ENCODE results near the gene AFF1.

Gene AFF1

GRCh38 chr4:87007528-87008446 is 73.0 kb downstream of the AFF1 start:
- H2BK12ac ChIP-seq (ENCODE audit: low read length), result no peak overlapping the region
- peak overlapping the region; percentile 61 for H2AFZ ChIP-seq (ENCODE audit: insufficient read depth, low read length, poor library complexity)
- WGBS (ENCODE audit: extremely low coverage, insufficient coverage, insufficient read length), result no CpG with 5 or more reads among the region's 22 CpGs

GRCh38 chr4:87009095-87009648 is 74.4 kb downstream of the AFF1 start:
- Histone ChIP-seq H3K36me3 (ENCODE audit: control insufficient read depth in 1 of 2, insufficient read depth in 2 of 2, low read length in 2 of 2) (no peaks in the 10 kb centered on the region), H2BK12ac (ENCODE audit: low read length) (no peak overlapping the region), H3K14ac (ENCODE audit: low read length) (no peak overlapping the region), H3K79me1 (ENCODE audit: low read length) (peaks cover 9% of the 10 kb centered on the region), H4K91ac (ENCODE audit: low read depth, low read length) (no peak overlapping the region), H3K27ac (ENCODE audit: low read depth, low read length) (no peak overlapping the region), H4K12ac (ENCODE audit: low read depth, low read length) (no peak overlapping the region), H3K9me3 (ENCODE audit: insufficient read depth, low read depth, low read length) (no peaks in the 10 kb centered on the region), H3K27me3 (ENCODE audit: insufficient read depth, low read length) (no peaks in the 10 kb centered on the region), H4K8ac (ENCODE audit: low read depth, low read length) (no peak overlapping the region), H3K79me2 (ENCODE audit: control insufficient read depth, insufficient read depth, low read length, poor library complexity) (peaks cover 5% of the 10 kb centered on the region), H3K9ac (ENCODE audit: low read length) (no peak overlapping the region), H2BK5ac (ENCODE audit: low read depth, low read length, poor library complexity) (no peak overlapping the region), H3K18ac (ENCODE audit: low read length) (no peak overlapping the region), H2BK120ac (ENCODE audit: insufficient read depth, low read length, poor library complexity) (no peak overlapping the region), H3K4ac (ENCODE audit: low read depth, low read length) (no peak overlapping the region), H3K4me2 (ENCODE audit: low read length) (no peak overlapping the region), H3K4me1 (ENCODE audit: control insufficient read depth in 1 of 2, insufficient read depth in 2 of 2, low read length in 2 of 2) (peaks cover 4 to 12% of the 10 kb centered on the region in 2 experiments), H3K23ac (ENCODE audit: low read length) (no peak overlapping the region), H3K4me3 (ENCODE audit: low read depth, low read length) (no peak overlapping the region), H2AK5ac (ENCODE audit: low read length) (no peak overlapping the region), H2AFZ (ENCODE audit: insufficient read depth, low read length, poor library complexity) (no peak overlapping the region)
- WGBS (ENCODE audit: extremely low coverage, insufficient coverage, insufficient read length), result no CpG with 5 or more reads among the region's 2 CpGs
- no peak for DNase-seq

More at GRCh38 chr4:87007528-87008446, 73.0 kb downstream of the AFF1 start:
- peak overlapping the region; percentile 50 for H4K91ac ChIP-seq (ENCODE audit: low read depth, low read length)
- H2BK5ac ChIP-seq (ENCODE audit: low read depth, low read length, poor library complexity), result peak overlapping the region; percentile 76
- peaks cover 5% of the 10 kb centered on the region for H3K79me2 ChIP-seq (ENCODE audit: control insufficient read depth, insufficient read depth, low read length, poor library complexity)
- peaks cover 4 to 15% of the 10 kb centered on the region in 2 experiments for H3K4me1 ChIP-seq (ENCODE audit: control insufficient read depth in 1 of 2, insufficient read depth in 2 of 2, low read length in 2 of 2)
- peak overlapping the region; percentile 57 for H2BK120ac ChIP-seq (ENCODE audit: insufficient read depth, low read length, poor library complexity)
- DNase-seq, result peak in 1 of 2 donors; percentile 38
- H3K9me3 ChIP-seq (ENCODE audit: insufficient read depth, low read depth, low read length), result no peaks in the 10 kb centered on the region
- H3K79me1 ChIP-seq (ENCODE audit: low read length), result peaks cover 9% of the 10 kb centered on the region
- H3K23ac ChIP-seq (ENCODE audit: low read length), result no peak overlapping the region
- H3K27ac ChIP-seq (ENCODE audit: low read depth, low read length), result peak overlapping the region; percentile 91
- peak overlapping the region; percentile 81 for H4K8ac ChIP-seq (ENCODE audit: low read depth, low read length)
- H3K9ac ChIP-seq (ENCODE audit: low read length), result peak overlapping the region; percentile 81
- peak overlapping the region; percentile 81 for H3K14ac ChIP-seq (ENCODE audit: low read length)
- H4K12ac ChIP-seq (ENCODE audit: low read depth, low read length), result peak overlapping the region; percentile 45
- H3K18ac ChIP-seq (ENCODE audit: low read length), result peak overlapping the region; percentile 90
- H2AK5ac ChIP-seq (ENCODE audit: low read length), result no peak overlapping the region
- peak overlapping the region; percentile 16 for H3K4ac ChIP-seq (ENCODE audit: low read depth, low read length)
- H3K4me2 ChIP-seq (ENCODE audit: low read length), result peak overlapping the region; percentile 96
- no peaks in the 10 kb centered on the region for H3K27me3 ChIP-seq (ENCODE audit: insufficient read depth, low read length)
- H3K36me3 ChIP-seq (ENCODE audit: control insufficient read depth in 1 of 2, insufficient read depth in 2 of 2, low read length in 2 of 2), result no peaks in the 10 kb centered on the region
- H3K4me3 ChIP-seq (ENCODE audit: low read depth, low read length), result peak overlapping the region; percentile 78

- Histone ChIP-seq H3K27ac (ENCODE audit: low read depth, low read length) (no peak overlapping the region), H2AK5ac (ENCODE audit: low read length) (no peak overlapping the region), H3K36me3 (ENCODE audit: control insufficient read depth in 1 of 2, insufficient read depth in 2 of 2, low read length in 2 of 2) (no peaks in the 10 kb centered on the region), H4K8ac (ENCODE audit: low read depth, low read length) (no peak overlapping the region), H3K79me2 (ENCODE audit: control insufficient read depth, insufficient read depth, low read length, poor library complexity) (peaks cover 5% of the 10 kb centered on the region), H4K12ac (ENCODE audit: low read depth, low read length) (no peak overlapping the region), H2BK5ac (ENCODE audit: low read depth, low read length, poor library complexity) (no peak overlapping the region), H3K14ac (ENCODE audit: low read length) (no peak overlapping the region), H2BK12ac (ENCODE audit: low read length) (no peak overlapping the region), H3K27me3 (ENCODE audit: insufficient read depth, low read length) (no peaks in the 10 kb centered on the region), H3K23ac (ENCODE audit: low read length) (no peak overlapping the region), H3K4me3 (ENCODE audit: low read depth, low read length) (no peak overlapping the region), H3K18ac (ENCODE audit: low read length) (no peak overlapping the region), H3K4ac (ENCODE audit: low read depth, low read length) (no peak overlapping the region), H3K79me1 (ENCODE audit: low read length) (peaks cover 9% of the 10 kb centered on the region), H3K9me3 (ENCODE audit: insufficient read depth, low read depth, low read length) (no peaks in the 10 kb centered on the region), H2BK120ac (ENCODE audit: insufficient read depth, low read length, poor library complexity) (no peak overlapping the region), H2AFZ (ENCODE audit: insufficient read depth, low read length, poor library complexity) (no peak overlapping the region), H4K91ac (ENCODE audit: low read depth, low read length) (no peak overlapping the region), H3K9ac (ENCODE audit: low read length) (no peak overlapping the region), H3K4me1 (ENCODE audit: control insufficient read depth in 1 of 2, insufficient read depth in 2 of 2, low read length in 2 of 2) (peaks cover 4 to 12% of the 10 kb centered on the region in 2 experiments), H3K4me2 (ENCODE audit: low read length) (no peak overlapping the region)
- WGBS (ENCODE audit: extremely low coverage, insufficient coverage, insufficient read length), result no CpG with 5 or more reads among the region's 1 CpG
- no peak for DNase-seq
These were observed 75.4 kb downstream of the AFF1 start for GRCh38 chr4:87010192-87010591.

GRCh38 chr4:87011340-87012034 is 76.7 kb downstream of the AFF1 start:
- no peak overlapping the region for H2AFZ ChIP-seq (ENCODE audit: insufficient read depth, low read length, poor library complexity)
- no peak overlapping the region for H3K23ac ChIP-seq (ENCODE audit: low read length)
- H3K9ac ChIP-seq (ENCODE audit: low read length), result no peak overlapping the region
- no peak overlapping the region for H3K4me3 ChIP-seq (ENCODE audit: low read depth, low read length)
- no peak overlapping the region for H4K8ac ChIP-seq (ENCODE audit: low read depth, low read length)
- no peak overlapping the region for H2AK5ac ChIP-seq (ENCODE audit: low read length)
- H4K91ac ChIP-seq (ENCODE audit: low read depth, low read length), result no peak overlapping the region
- WGBS (ENCODE audit: extremely low coverage, insufficient coverage, insufficient read length), result no CpG with 5 or more reads among the region's 5 CpGs
- peak; percentile 75 to 85 for DNase-seq
- H4K12ac ChIP-seq (ENCODE audit: low read depth, low read length), result no peak overlapping the region
- H3K36me3 ChIP-seq (ENCODE audit: control insufficient read depth in 1 of 2, insufficient read depth in 2 of 2, low read length in 2 of 2), result no peaks in the 10 kb centered on the region
- peaks cover 5% of the 10 kb centered on the region for H3K79me2 ChIP-seq (ENCODE audit: control insufficient read depth, insufficient read depth, low read length, poor library complexity)
- H3K79me1 ChIP-seq (ENCODE audit: low read length), result peaks cover 9% of the 10 kb centered on the region
- no peak overlapping the region for H3K27ac ChIP-seq (ENCODE audit: low read depth, low read length)
- H3K4ac ChIP-seq (ENCODE audit: low read depth, low read length), result no peak overlapping the region
- H2BK120ac ChIP-seq (ENCODE audit: insufficient read depth, low read length, poor library complexity), result no peak overlapping the region
- no peak overlapping the region for H3K4me2 ChIP-seq (ENCODE audit: low read length)
- peaks cover 0 to 7% of the 10 kb centered on the region in 2 experiments for H3K4me1 ChIP-seq (ENCODE audit: control insufficient read depth in 1 of 2, insufficient read depth in 2 of 2, low read length in 2 of 2)
- no peak overlapping the region for H3K14ac ChIP-seq (ENCODE audit: low read length)
- no peaks in the 10 kb centered on the region for H3K9me3 ChIP-seq (ENCODE audit: insufficient read depth, low read depth, low read length)
- no peak overlapping the region for H2BK5ac ChIP-seq (ENCODE audit: low read depth, low read length, poor library complexity)
- H3K18ac ChIP-seq (ENCODE audit: low read length), result no peak overlapping the region
- H3K27me3 ChIP-seq (ENCODE audit: insufficient read depth, low read length), result no peaks in the 10 kb centered on the region
- no peak overlapping the region for H2BK12ac ChIP-seq (ENCODE audit: low read length)

All from trophoblast cell (in vitro differentiated cells and primary cell).